ENCODE results near the gene RALGAPA1. TPM values are rescaled to one million over a fixed set of nuclear protein-coding genes. Genes with fewer than 3 reads are reported as not detected.

RALGAPA1 gene
- total RNA-seq, 6 experiments from 2014 or later: 16.2 to 23.3 (median 19.7) TPM

GRCh38 chr14:35835208-35835982, 26.3 kb upstream of the RALGAPA1 start:
- Histone ChIP-seq H3K4me1 (no peaks in the 10 kb centered on the region), H3K27ac (no peak overlapping the region), H3K4me3 (no peak overlapping the region), H3K36me3 (peaks cover 0 to 4% (median 0%) of the 10 kb centered on the region in 4 donors), H3K9me3 (peaks cover 0 to 3% (median 0%) of the 10 kb centered on the region in 4 donors), H3K27me3 (no peaks in the 10 kb centered on the region)
- ATAC-seq (no peak), DNase-seq (no peak)
- intact Hi-C loops (cut with DNase I): no loop called here
- TF ChIP-seq CTCF (IDR thresholded peaks at IDR 0.05) (no peak), POLR2A (IDR thresholded peaks at IDR 0.05) (no peak)
- 78% methylated on average over 5 of the region's 5 CpGs for WGBS (ENCODE audit: insufficient coverage, low coverage, low lambda C conversion rate, missing lambda C conversion rate)

- Histone ChIP-seq H3K27me3 (no peaks in the 10 kb centered on the region), H3K9me3 (no peaks in the 10 kb centered on the region), H3K36me3 (peaks cover 0 to 4% (median 0%) of the 10 kb centered on the region in 4 donors), H3K27ac (no peak overlapping the region), H3K4me1 (no peaks in the 10 kb centered on the region), H3K4me3 (no peak overlapping the region)
- WGBS (ENCODE audit: insufficient coverage, low coverage, low lambda C conversion rate, missing lambda C conversion rate): 92% methylated on average over 1 of the region's 1 CpG
- no peak for TF ChIP-seq CTCF (IDR thresholded peaks at IDR 0.05)
- TF ChIP-seq POLR2A (IDR thresholded peaks at IDR 0.05): no peak
- no peak for ATAC-seq
- DNase-seq: no peak
- intact Hi-C loops (cut with DNase I): no loop called here
Observed at GRCh38 chr14:35829449-35829848, 20.4 kb upstream of the RALGAPA1 start.

GRCh38 chr14:35827678-35828472, 18.8 kb upstream of the RALGAPA1 start:
- DNase-seq (no peak), ATAC-seq (no peak)
- intact Hi-C loops (cut with DNase I): no loop called here
- Histone ChIP-seq H3K36me3 (peaks cover 0 to under 1% (median 0%) of the 10 kb centered on the region in 4 donors), H3K27ac (no peak overlapping the region), H3K27me3 (no peaks in the 10 kb centered on the region), H3K4me3 (no peak overlapping the region), H3K9me3 (no peaks in the 10 kb centered on the region), H3K4me1 (no peaks in the 10 kb centered on the region)
- WGBS (ENCODE audit: insufficient coverage, low coverage, low lambda C conversion rate, missing lambda C conversion rate): 90% methylated on average over 11 of the region's 11 CpGs
- TF ChIP-seq CTCF (IDR thresholded peaks at IDR 0.05) (no peak), POLR2A (IDR thresholded peaks at IDR 0.05) (no peak)

GRCh38 chr14:35826952-35827416, 17.9 kb upstream of the RALGAPA1 start:
- ATAC-seq: no peak
- no peak for DNase-seq
- H3K27ac ChIP-seq: peak overlapping the region in 2 of 3 donors; percentile 94 to 99

More at GRCh38 chr14:35826952-35827416, 17.9 kb upstream of the RALGAPA1 start:
- H3K27me3 ChIP-seq: no peaks in the 10 kb centered on the region
- H3K4me3 ChIP-seq: peak overlapping the region; percentile 92 to 98 (median 94)
- TF ChIP-seq POLR2A (IDR thresholded peaks at IDR 0.05) (no peak), CTCF (IDR thresholded peaks at IDR 0.05) (no peak)
- intact Hi-C loops (cut with DNase I): no loop called here
- no peaks in the 10 kb centered on the region for H3K9me3 ChIP-seq
- 2% methylated on average over 11 of the region's 11 CpGs for WGBS (ENCODE audit: insufficient coverage, low coverage, low lambda C conversion rate, missing lambda C conversion rate)
- H3K36me3 ChIP-seq: no peaks in the 10 kb centered on the region
- H3K4me1 ChIP-seq: no peaks in the 10 kb centered on the region

All from right lobe of liver (tissue), 6 donors.